ENCODE measurements around the gene ANKRD2. TPM values are rescaled to one million over a fixed set of nuclear protein-coding genes. Genes with fewer than 3 reads are reported as not detected.

The ANKRD2 gene
- total RNA-seq, 2 experiments from 2014 or later: not detected

DNA sequence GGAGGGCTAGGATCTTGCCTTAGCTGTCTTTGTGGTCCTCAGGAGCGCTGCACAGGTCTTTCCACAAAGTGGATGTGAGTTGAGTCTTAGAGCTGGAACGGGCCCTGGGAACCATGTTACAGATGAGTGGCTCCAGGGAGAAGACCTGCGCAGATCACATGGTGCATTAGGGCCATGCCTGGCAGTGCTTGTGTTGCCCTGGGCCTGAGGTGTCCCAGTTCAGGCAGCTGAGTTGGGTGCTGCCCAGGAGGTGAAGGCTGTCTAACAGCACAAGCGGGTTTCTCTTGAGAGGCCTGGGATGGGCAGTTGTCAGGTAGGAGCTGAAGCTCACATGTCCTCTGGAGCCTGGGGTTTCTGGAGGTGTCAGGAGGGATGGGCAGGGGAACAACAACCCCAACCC, 33.7 kb upstream of the ANKRD2 start:
- DNase-seq (no peak), ATAC-seq (ENCODE audit: poor library complexity) (no peak)
- H3K27ac Mint-ChIP-seq: no peak overlapping the region
- Histone ChIP-seq H3K27ac (ENCODE audit: low read depth in 1 of 2, low read length in 2 of 2) (no peak overlapping the region), H3K4me1 (ENCODE audit: insufficient read depth, low read length) (peaks cover 10% of the 10 kb centered on the region), H3K27me3 (ENCODE audit: control insufficient read depth in 1 of 2, insufficient read depth in 2 of 2, low read length in 2 of 2) (no peaks in the 10 kb centered on the region), H3K4me3 (ENCODE audit: low read length) (no peak overlapping the region), H3K9me3 (ENCODE audit: control insufficient read depth in 1 of 2, insufficient read depth in 1 of 2, low read length in 2 of 2) (no peaks in the 10 kb centered on the region), H3K36me3 (ENCODE audit: insufficient read depth, low read length) (no peaks in the 10 kb centered on the region)
- H3K4me1 Mint-ChIP-seq (ENCODE audit: low read depth): no peaks in the 10 kb centered on the region
- H3K4me3 Mint-ChIP-seq: no peak overlapping the region
- H3K27me3 Mint-ChIP-seq: no peaks in the 10 kb centered on the region
- POLR2A ChIA-PET: no interaction called here
- H3K36me3 Mint-ChIP-seq (ENCODE audit: low read depth): no peaks in the 10 kb centered on the region
- TF ChIP-seq, protein P1, sequence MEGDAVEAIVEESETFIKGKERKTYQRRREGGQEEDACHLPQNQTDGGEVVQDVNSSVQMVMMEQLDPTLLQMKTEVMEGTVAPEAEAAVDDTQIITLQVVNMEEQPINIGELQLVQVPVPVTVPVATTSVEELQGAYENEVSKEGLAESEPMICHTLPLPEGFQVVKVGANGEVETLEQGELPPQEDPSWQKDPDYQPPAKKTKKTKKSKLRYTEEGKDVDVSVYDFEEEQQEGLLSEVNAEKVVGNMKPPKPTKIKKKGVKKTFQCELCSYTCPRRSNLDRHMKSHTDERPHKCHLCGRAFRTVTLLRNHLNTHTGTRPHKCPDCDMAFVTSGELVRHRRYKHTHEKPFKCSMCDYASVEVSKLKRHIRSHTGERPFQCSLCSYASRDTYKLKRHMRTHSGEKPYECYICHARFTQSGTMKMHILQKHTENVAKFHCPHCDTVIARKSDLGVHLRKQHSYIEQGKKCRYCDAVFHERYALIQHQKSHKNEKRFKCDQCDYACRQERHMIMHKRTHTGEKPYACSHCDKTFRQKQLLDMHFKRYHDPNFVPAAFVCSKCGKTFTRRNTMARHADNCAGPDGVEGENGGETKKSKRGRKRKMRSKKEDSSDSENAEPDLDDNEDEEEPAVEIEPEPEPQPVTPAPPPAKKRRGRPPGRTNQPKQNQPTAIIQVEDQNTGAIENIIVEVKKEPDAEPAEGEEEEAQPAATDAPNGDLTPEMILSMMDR (IDR thresholded peaks at IDR 0.05): no peak
- intact Hi-C loops (cut with DNase I, micrococcal nuclease): no loop called here
- CTCF ChIA-PET: no interaction called here
- no peaks in the 10 kb centered on the region for H3K9me3 Mint-ChIP-seq

DNA sequence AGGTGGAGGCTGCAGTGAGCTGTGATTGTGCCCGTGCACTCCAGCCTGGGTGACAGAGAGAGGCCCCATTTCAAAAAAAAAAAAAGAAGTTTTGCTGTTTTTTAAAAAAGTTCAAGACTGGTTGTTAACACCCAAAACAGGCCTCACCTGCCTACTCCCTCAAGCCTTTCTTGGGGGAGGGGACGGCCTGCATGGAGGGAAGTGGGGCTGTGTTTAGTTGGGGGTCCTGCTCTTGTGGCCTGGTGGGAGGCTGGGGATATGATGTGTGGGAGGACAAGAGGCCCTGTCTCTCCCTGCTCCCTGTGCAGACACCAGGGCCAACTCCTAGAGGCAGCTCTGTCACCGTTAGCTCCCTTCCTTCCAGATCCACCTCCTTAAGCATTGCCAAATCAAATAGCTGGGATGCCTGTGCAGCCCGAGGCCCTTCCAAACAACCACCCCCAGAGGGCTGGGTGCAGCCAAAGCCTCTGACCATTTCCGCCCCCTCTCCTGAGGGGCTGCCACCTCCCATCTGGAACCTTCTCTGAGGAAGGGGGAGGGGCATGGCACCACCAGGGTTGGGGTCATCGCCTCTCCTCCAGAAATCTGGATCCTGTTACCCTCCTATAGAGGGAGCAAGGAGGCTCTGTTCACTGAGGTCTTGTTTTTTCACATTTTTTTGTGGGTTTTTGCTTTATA, 32.9 kb upstream of the ANKRD2 start:
- Histone ChIP-seq H3K4me3 (ENCODE audit: low read length) (no peak overlapping the region), H3K9me3 (ENCODE audit: control insufficient read depth in 1 of 2, insufficient read depth in 1 of 2, low read length in 2 of 2) (no peaks in the 10 kb centered on the region), H3K4me1 (ENCODE audit: insufficient read depth, low read length) (peaks cover 10% of the 10 kb centered on the region), H3K27me3 (ENCODE audit: control insufficient read depth in 1 of 2, insufficient read depth in 2 of 2, low read length in 2 of 2) (no peaks in the 10 kb centered on the region), H3K36me3 (ENCODE audit: insufficient read depth, low read length) (no peaks in the 10 kb centered on the region), H3K27ac (ENCODE audit: low read depth in 1 of 2, low read length in 2 of 2) (no peak overlapping the region)
- Mint-ChIP-seq H3K36me3 (ENCODE audit: low read depth) (no peaks in the 10 kb centered on the region), H3K4me1 (ENCODE audit: low read depth) (no peaks in the 10 kb centered on the region), H3K27ac (no peak overlapping the region), H3K9me3 (no peaks in the 10 kb centered on the region), H3K4me3 (no peak overlapping the region), H3K27me3 (no peaks in the 10 kb centered on the region)
- intact Hi-C loops (cut with DNase I, micrococcal nuclease): loop anchor here in 1 of 2 experiments (5.0 kb wide), 1 partner anchor 32 kb away; no protein-coding TSS in a partner anchor
- TF ChIP-seq, protein P1 (IDR thresholded peaks at IDR 0.05): no peak
- DNase-seq (no peak), ATAC-seq (ENCODE audit: poor library complexity) (no peak)
- ChIA-PET POLR2A (no interaction called here), CTCF (no interaction called here)

DNA sequence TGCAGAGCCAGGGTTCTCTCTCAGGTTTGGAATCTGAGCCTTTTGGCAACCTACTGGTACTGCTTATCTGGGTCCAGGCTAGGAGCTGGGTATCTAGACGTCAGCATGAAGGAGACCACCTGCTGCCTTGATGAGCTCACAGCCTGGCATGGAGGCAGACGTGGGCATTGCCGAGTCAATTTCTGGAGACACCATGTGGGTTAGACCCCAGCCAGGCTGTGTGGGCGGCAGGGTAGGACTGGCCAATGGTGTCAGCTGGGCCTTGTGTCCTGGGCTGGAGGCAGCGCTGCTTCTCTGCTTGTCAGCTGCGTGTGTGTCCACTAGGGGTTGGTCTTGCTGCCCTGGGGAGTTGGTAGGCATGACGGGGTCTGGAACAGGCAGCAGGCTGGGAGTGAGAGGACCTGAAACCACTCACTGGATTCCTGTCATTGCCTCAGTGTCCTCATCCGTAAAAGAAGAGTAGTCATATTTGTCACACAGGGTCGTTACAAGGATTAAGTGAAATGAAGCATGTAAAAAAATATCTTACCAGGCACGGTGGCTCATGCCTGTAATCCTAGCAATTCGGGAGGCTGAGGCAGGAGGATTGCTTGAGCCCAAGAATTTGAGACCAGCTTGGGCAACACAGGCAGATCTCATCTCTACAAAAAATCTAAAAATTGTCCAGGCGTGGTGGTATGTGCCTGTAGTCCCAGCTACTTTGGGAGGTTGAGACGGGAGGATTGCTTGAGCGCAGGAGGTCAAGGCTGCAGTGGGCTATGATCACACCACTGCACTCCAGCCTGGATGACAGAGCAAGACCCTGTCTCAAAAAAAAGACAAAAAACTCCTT, 31.7 kb upstream of the ANKRD2 start:
- no peaks in the 10 kb centered on the region for H3K36me3 Mint-ChIP-seq (ENCODE audit: low read depth)
- ChIA-PET POLR2A (no interaction called here), CTCF (no interaction called here)
- Histone ChIP-seq H3K4me1 (ENCODE audit: insufficient read depth, low read length) (peaks cover 10% of the 10 kb centered on the region), H3K27me3 (ENCODE audit: control insufficient read depth in 1 of 2, insufficient read depth in 2 of 2, low read length in 2 of 2) (no peaks in the 10 kb centered on the region), H3K27ac (ENCODE audit: low read depth in 1 of 2, low read length in 2 of 2) (no peak overlapping the region), H3K36me3 (ENCODE audit: insufficient read depth, low read length) (no peaks in the 10 kb centered on the region), H3K9me3 (ENCODE audit: control insufficient read depth in 1 of 2, insufficient read depth in 1 of 2, low read length in 2 of 2) (no peaks in the 10 kb centered on the region), H3K4me3 (ENCODE audit: low read length) (no peak overlapping the region)
- H3K27ac Mint-ChIP-seq: no peak overlapping the region
- DNase-seq (no peak), ATAC-seq (ENCODE audit: poor library complexity) (no peak)
- TF ChIP-seq, protein P1 (IDR thresholded peaks at IDR 0.05): no peak
- H3K4me3 Mint-ChIP-seq: no peak overlapping the region
- H3K27me3 Mint-ChIP-seq: no peaks in the 10 kb centered on the region
- H3K4me1 Mint-ChIP-seq (ENCODE audit: low read depth): no peaks in the 10 kb centered on the region
- H3K9me3 Mint-ChIP-seq: no peaks in the 10 kb centered on the region
- intact Hi-C loops (cut with DNase I, micrococcal nuclease): loop anchor here in 1 of 2 experiments (5.0 kb wide), 1 partner anchor 34 kb away; no protein-coding TSS in a partner anchor

Measured in CD4-positive, alpha-beta T cell (primary cell).